NB4 (cell line): ENCODE results near the gene CSRP1.

Experiments used
- MYC ChIP-seq: IDR thresholded peaks from 2 replicates; pipeline ENCODE4 v1.6.1; 2011; ENCODE audit warnings: low read depth, low read length
- POLR2A ChIP-seq: IDR thresholded peaks from 2 replicates; pipeline ENCODE4 v1.6.1; 2011; ENCODE audit warnings: mild to moderate bottlenecking; ENCODE audit not compliant: insufficient read length; ENCODE audit errors: extremely low read depth
- TF ChIP-seq, protein P1 (sequence below): IDR thresholded peaks from one replicate; pipeline ENCODE4 v1.5.1; 2012; ENCODE audit warnings: low read depth, low read length
- TF ChIP-seq, protein P2 (sequence below): IDR thresholded peaks from 2 replicates; pipeline ENCODE4 v1.6.1; 2011; ENCODE audit warnings: low read depth, low read length

DNA sequence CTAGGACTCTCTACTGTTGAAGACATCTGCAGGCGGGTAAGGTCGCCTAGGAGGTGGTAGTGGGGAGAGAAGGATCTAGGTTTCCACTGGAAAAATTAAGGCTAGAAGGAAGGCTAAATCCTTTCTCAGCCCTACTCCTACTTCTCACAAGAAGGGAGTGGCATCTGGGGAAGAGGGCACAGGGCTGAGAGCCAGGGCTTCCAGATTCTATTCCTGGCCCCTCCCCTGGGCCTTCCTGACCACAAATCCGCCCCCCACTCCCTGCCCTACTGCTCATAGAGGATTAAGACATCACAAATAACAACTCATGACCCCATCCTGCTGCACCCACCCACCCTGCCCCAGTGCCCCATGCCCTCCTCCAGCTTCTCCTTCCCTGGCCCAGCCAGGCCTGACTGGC, 40.4 kb downstream of the CSRP1 start:
- TF ChIP-seq, protein P1, sequence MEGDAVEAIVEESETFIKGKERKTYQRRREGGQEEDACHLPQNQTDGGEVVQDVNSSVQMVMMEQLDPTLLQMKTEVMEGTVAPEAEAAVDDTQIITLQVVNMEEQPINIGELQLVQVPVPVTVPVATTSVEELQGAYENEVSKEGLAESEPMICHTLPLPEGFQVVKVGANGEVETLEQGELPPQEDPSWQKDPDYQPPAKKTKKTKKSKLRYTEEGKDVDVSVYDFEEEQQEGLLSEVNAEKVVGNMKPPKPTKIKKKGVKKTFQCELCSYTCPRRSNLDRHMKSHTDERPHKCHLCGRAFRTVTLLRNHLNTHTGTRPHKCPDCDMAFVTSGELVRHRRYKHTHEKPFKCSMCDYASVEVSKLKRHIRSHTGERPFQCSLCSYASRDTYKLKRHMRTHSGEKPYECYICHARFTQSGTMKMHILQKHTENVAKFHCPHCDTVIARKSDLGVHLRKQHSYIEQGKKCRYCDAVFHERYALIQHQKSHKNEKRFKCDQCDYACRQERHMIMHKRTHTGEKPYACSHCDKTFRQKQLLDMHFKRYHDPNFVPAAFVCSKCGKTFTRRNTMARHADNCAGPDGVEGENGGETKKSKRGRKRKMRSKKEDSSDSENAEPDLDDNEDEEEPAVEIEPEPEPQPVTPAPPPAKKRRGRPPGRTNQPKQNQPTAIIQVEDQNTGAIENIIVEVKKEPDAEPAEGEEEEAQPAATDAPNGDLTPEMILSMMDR: no peak
- TF ChIP-seq POLR2A (no peak), MYC (no peak)
- TF ChIP-seq, protein P2, sequence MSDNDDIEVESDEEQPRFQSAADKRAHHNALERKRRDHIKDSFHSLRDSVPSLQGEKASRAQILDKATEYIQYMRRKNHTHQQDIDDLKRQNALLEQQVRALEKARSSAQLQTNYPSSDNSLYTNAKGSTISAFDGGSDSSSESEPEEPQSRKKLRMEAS: no peak
